Endothelial cell of umbilical vein (primary cell): Measurements from ENCODE around the gene AUTS2. TPM values are rescaled to one million over a fixed set of nuclear protein-coding genes. Genes with fewer than 3 reads are reported as not detected.

Experiments
- BruUV-seq: library from RNA; stranded (reverse); fragments of 400-500 nt; replicated peaks from 2 replicates; lab custom pipeline; 2021; lab: Mats Ljungman, UMichigan
- CTCF ChIA-PET: fragments of 300-600, 350-600 bp; sonication (Branson Sonifier 250); formaldehyde crosslinking; loops from one replicate; lab custom pipeline; 2021; ENCODE audit warnings: antibody characterized with exemption, inconsistent platforms; lab: Charles Lee
- POLR2A ChIA-PET: fragments of 300-600, 350-600 bp; sonication (Branson Sonifier 250); formaldehyde crosslinking; loops from one replicate; lab custom pipeline; 2021; ENCODE audit warnings: antibody characterized with exemption, inconsistent platforms; lab: Charles Lee
- DNase-seq: peaks from one replicate; pipeline ENCODE4 v3.0.0-alpha.2; 2011; ENCODE audit warnings: low read depth, low spot score
- FAIRE-seq: peaks from 2 replicates; lab custom pipeline; 2011; peaks lifted over from hg19 to GRCh38; lab: Jason Lieb, UNC
- H2AFZ ChIP-seq: 2 replicates; pipeline ENCODE4 v1.6.0; 2012; ENCODE audit warnings: low read depth, low read length, control low read depth, inconsistent platforms
- H3K27ac ChIP-seq: 2 replicates; pipeline ENCODE4 v1.5.1; 2011; ENCODE audit warnings: low read depth, mild to moderate bottlenecking, control low read depth, low read length, moderate library complexity; ENCODE audit not compliant: insufficient read depth
- H3K27me3 ChIP-seq, 2 experiments: 2 replicates each; pipeline versions ENCODE4 v1.6.0 to v1.6.1; 2011; ENCODE audit warnings: low read length in 2 of 2, mixed read lengths in 1 of 2; ENCODE audit not compliant: control insufficient read depth in 2 of 2, insufficient read depth in 2 of 2
- H3K36me3 ChIP-seq, 2 experiments: 2 replicates in 1 of 2; 3 replicates in 1 of 2; pipeline ENCODE4 v1.5.1; 2011; ENCODE audit warnings: low read length in 2 of 2, mild to moderate bottlenecking in 1 of 2, moderate library complexity in 1 of 2; ENCODE audit not compliant: control insufficient read depth in 2 of 2, insufficient read depth in 2 of 2; ENCODE audit errors: extremely low read depth in 1 of 2
- H3K4me1 ChIP-seq: 3 replicates; pipeline ENCODE4 v1.5.1; 2011; ENCODE audit warnings: mild to moderate bottlenecking, low read length; ENCODE audit not compliant: control insufficient read depth, insufficient read depth; ENCODE audit errors: extremely low read depth
- H3K4me2 ChIP-seq: 2 replicates; pipeline ENCODE4 v1.6.1; 2011; ENCODE audit warnings: low read length, control low read depth, mixed read lengths; ENCODE audit not compliant: insufficient read depth
- H3K4me3 ChIP-seq, 3 experiments: fragments of 200-600 bp in 1 of 3; sonication (generic), shearing (Covaris generic) in 1 of 3; replicated peaks in 1 of 3; 2 replicates each; pipeline ENCODE4 v1.5.1; 2011 to 2016; ENCODE audit warnings: control low read depth in 3 of 3, low read length in 3 of 3, mild to moderate bottlenecking in 2 of 3, inconsistent platforms in 1 of 3, low read depth in 1 of 3, moderate library complexity in 1 of 3; ENCODE audit not compliant: insufficient read depth in 1 of 3
- H3K79me2 ChIP-seq: 2 replicates; pipeline ENCODE4 v1.6.0; 2012; ENCODE audit warnings: low read length, inconsistent platforms; ENCODE audit not compliant: control insufficient read depth, insufficient read depth
- H3K9ac ChIP-seq: replicated peaks from 2 replicates; pipeline ENCODE3; 2011; ENCODE audit warnings: low read length, control low read depth; ENCODE audit not compliant: insufficient read depth; ENCODE audit errors: extremely low read depth
- H3K9me1 ChIP-seq: replicated peaks from 3 replicates; pipeline ENCODE4 v1.6.0; 2011; ENCODE audit warnings: mild to moderate bottlenecking, low read length; ENCODE audit not compliant: control insufficient read depth, insufficient read depth; ENCODE audit errors: extremely low read depth
- H3K9me3 ChIP-seq: replicated peaks from 2 replicates; pipeline ENCODE4 v1.5.1; 2012; ENCODE audit warnings: low read length, inconsistent platforms; ENCODE audit not compliant: control insufficient read depth, insufficient read depth
- H4K20me1 ChIP-seq: replicated peaks from 2 replicates; pipeline ENCODE3; 2011; ENCODE audit warnings: mild to moderate bottlenecking, low read length; ENCODE audit not compliant: control insufficient read depth, insufficient read depth; ENCODE audit errors: extremely low read depth
- EZH2 ChIP-seq: IDR thresholded peaks from 2 replicates; pipeline ENCODE4 v1.6.1; 2012; ENCODE audit warnings: borderline replicate concordance, low read depth, mild to moderate bottlenecking, moderate library complexity, low read length, inconsistent platforms; ENCODE audit not compliant: severe bottlenecking
- FOS ChIP-seq: IDR thresholded peaks from 2 replicates; pipeline ENCODE4 v1.6.1; 2011; ENCODE audit warnings: mild to moderate bottlenecking, low read length, moderate library complexity, borderline replicate concordance; ENCODE audit not compliant: insufficient read depth
- GATA2 ChIP-seq: IDR thresholded peaks from 2 replicates; pipeline ENCODE4 v1.7.0; 2011; ENCODE audit warnings: low read depth, mild to moderate bottlenecking, moderate library complexity, mixed read lengths, low read length; ENCODE audit not compliant: insufficient read length, insufficient read depth
- JUN ChIP-seq: IDR thresholded peaks from 2 replicates; pipeline ENCODE4 v1.6.1; 2011; ENCODE audit warnings: borderline replicate concordance, low read depth; ENCODE audit not compliant: insufficient read length, insufficient read depth
- MAX ChIP-seq: IDR thresholded peaks from 2 replicates; pipeline ENCODE4 v1.6.1; 2011; ENCODE audit not compliant: insufficient read depth, insufficient read length
- MYC ChIP-seq: IDR thresholded peaks from one replicate; pipeline ENCODE4 v1.6.1; 2011; ENCODE audit warnings: mild to moderate bottlenecking, low read depth, low read length
- POLR2A ChIP-seq: IDR thresholded peaks from 2 replicates; pipeline ENCODE4 v1.6.1; 2012; ENCODE audit warnings: low read depth, mild to moderate bottlenecking, control low read depth, low read length
- POLR2AphosphoS5 ChIP-seq: IDR thresholded peaks from 2 replicates; pipeline ENCODE4 v1.6.1; 2012; ENCODE audit warnings: low read depth, mild to moderate bottlenecking, control low read depth, low read length, moderate library complexity; ENCODE audit not compliant: insufficient read depth
- dilution Hi-C: fragments of 300-500 bp; cut with MboI; formaldehyde crosslinking; loops from one replicate; pipeline ENCODE4 v1.15.0; 2019; ENCODE audit warnings: low sequenced_read_pairs; ENCODE audit not compliant: extremely low pct_ligation_motif_present
- intact Hi-C: fragments of 100-400 bp; cut with micrococcal nuclease; formaldehyde crosslinking; loops from one replicate; pipeline ENCODE4 v1.10.0; 2022
- polyA plus RNA-seq, 4 experiments: library from polyadenylated mRNA; depleted of rRNA in 3 of 4; stranded (reverse) in 3 of 4; unstranded in 1 of 4; fragments of >200 nt; gene quantifications; 2 replicates each; pipeline versions ENCODE4 v1.2.1 to v1.2.3, GENCODE V29; 2011 to 2012; ENCODE audit warnings: missing spikeins in 1 of 4
- total RNA-seq: library from RNA; stranded (reverse); gene quantifications from 2 replicates; pipeline ENCODE4 v1.2.3, GENCODE V29; 2021
- TF ChIP-seq, protein P1 (sequence below), 2 donors: IDR thresholded peaks; 1 replicate in 1 of 2; 2 replicates in 1 of 2; pipeline ENCODE4 v1.5.1; 2011; ENCODE audit warnings: low read length in 2 of 2, mild to moderate bottlenecking in 2 of 2, moderate library complexity in 2 of 2, control low read depth in 1 of 2, inconsistent platforms in 1 of 2, low read depth in 1 of 2; ENCODE audit not compliant: insufficient read depth in 1 of 2; ENCODE audit errors: extremely low read depth in 1 of 2

AUTS2 gene
- total and polyA plus RNA-seq, 2 donors (not counting 3 experiments of a cell fraction or from before 2014, with no cell fraction given): 0.59 to 8.0 TPM

DNA sequence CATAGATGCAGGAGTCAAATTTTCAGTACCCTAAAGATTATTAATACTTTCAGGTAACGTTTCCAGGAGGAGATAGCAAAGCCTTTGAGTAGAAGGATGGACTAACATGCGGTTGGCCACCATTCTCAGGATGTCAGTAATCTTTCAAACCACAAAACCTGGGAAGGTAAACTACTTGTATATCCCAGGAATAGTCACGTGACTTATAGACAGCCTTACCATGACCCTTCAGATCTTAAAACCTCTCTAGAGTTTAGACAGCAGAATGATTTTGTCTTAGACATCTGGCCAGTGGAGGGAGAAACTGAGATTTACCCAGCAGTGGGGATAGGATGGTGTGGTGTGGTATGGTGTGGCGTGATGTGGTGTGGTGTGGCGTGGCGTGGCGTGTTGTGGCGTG, 1085.9 kb downstream of the AUTS2 start:
- no peak for FAIRE-seq
- POLR2A ChIA-PET: no interaction called here

More for the DNA sequence above, 1085.9 kb downstream of the AUTS2 start:
- dilution Hi-C loops: no loop called here
- DNase-seq: no peak
- Histone ChIP-seq H3K4me1 (no peaks in the 10 kb centered on the region), H2AFZ (no peak overlapping the region), H4K20me1 (no peaks in the 10 kb centered on the region), H3K79me2 (no peaks in the 10 kb centered on the region), H3K27me3 (no peaks in the 10 kb centered on the region), H3K9me1 (no peaks in the 10 kb centered on the region), H3K9me3 (no peaks in the 10 kb centered on the region), H3K4me2 (no peak overlapping the region), H3K27ac (no peak overlapping the region), H3K4me3 (no peak overlapping the region), H3K36me3 (no peaks in the 10 kb centered on the region), H3K9ac (no peak overlapping the region)
- intact Hi-C loops: no loop called here
- TF ChIP-seq JUN (no peak), MAX (no peak), POLR2A (no peak), MYC (no peak), GATA2 (no peak), EZH2 (no peak), POLR2AphosphoS5 (no peak), FOS (no peak)
- TF ChIP-seq, protein P1, sequence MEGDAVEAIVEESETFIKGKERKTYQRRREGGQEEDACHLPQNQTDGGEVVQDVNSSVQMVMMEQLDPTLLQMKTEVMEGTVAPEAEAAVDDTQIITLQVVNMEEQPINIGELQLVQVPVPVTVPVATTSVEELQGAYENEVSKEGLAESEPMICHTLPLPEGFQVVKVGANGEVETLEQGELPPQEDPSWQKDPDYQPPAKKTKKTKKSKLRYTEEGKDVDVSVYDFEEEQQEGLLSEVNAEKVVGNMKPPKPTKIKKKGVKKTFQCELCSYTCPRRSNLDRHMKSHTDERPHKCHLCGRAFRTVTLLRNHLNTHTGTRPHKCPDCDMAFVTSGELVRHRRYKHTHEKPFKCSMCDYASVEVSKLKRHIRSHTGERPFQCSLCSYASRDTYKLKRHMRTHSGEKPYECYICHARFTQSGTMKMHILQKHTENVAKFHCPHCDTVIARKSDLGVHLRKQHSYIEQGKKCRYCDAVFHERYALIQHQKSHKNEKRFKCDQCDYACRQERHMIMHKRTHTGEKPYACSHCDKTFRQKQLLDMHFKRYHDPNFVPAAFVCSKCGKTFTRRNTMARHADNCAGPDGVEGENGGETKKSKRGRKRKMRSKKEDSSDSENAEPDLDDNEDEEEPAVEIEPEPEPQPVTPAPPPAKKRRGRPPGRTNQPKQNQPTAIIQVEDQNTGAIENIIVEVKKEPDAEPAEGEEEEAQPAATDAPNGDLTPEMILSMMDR (IDR thresholded peaks at IDR 0.05; ENCODE audit: extremely low read depth in 1 of 2, insufficient read depth in 1 of 2, low read depth in 1 of 2, low read length in 2 of 2): no peak
- BruUV-seq: no TSS peak
- CTCF ChIA-PET: no interaction called here
